HCT116 (cell line): Measurements from ENCODE around the gene OLFML2A. TPM values are rescaled to one million over a fixed set of nuclear protein-coding genes. Genes with fewer than 3 reads are reported as not detected.

Experiments used
- ATAC-seq: fragments of 200-7000 bp; cut with Tn5 transposase; 2 replicates; pipeline ENCODE4 v1.9.1; 2020; ENCODE audit warnings: mild to moderate bottlenecking, moderate library complexity
- Bru-seq: library from RNA; stranded (reverse); fragments of 400-500 nt; gene quantifications from one replicate; lab custom pipeline; 2021; lab: Mats Ljungman, UMichigan
- BruChase-seq, 2 experiments: library from RNA; stranded (reverse); fragments of 400-500 nt; gene quantifications; one replicate each; lab custom pipeline; 2021; lab: Mats Ljungman, UMichigan
- BruUV-seq: library from RNA; stranded (reverse); fragments of 400-500 nt; replicated peaks from 2 replicates; lab custom pipeline; 2021; lab: Mats Ljungman, UMichigan
- CTCF ChIA-PET: fragments of 300-600 bp; sonication (Branson Sonifier 250); formaldehyde crosslinking; loops from one replicate; lab custom pipeline; 2021; ENCODE audit warnings: antibody characterized with exemption; lab: Charles Lee
- POLR2A ChIA-PET: fragments of 300-600, 350-600 bp; sonication (Branson Sonifier 250); formaldehyde crosslinking; loops from one replicate; lab custom pipeline; 2021; ENCODE audit warnings: antibody characterized with exemption; lab: Charles Lee
- RAD21 ChIA-PET, 2 experiments: fragments of 300-600 bp; sonication (Branson Sonifier 250); formaldehyde crosslinking; loops; one replicate each; lab custom pipeline; 2023; ENCODE audit warnings: low total read pairs in 2 of 2; ENCODE audit not compliant: uncharacterized antibody in 2 of 2, unreplicated experiment in 2 of 2, low non-redundant PET in 1 of 2; lab: Charles Lee
- DNase-seq: peaks from one replicate; pipeline ENCODE4 v3.0.0-alpha.2; 2010; ENCODE audit warnings: low read depth, low spot score
- H2AFZ ChIP-seq: fragments of 200-600 bp; shearing (Covaris generic), sonication (generic); 2 replicates; pipeline ENCODE4 v1.6.1; 2017; ENCODE audit warnings: low read depth, mixed run types, mixed read lengths, antibody characterized with exemption, low read length; ENCODE audit not compliant: poor library complexity, severe bottlenecking
- H3K27ac ChIP-seq: 2 replicates; pipeline ENCODE4 v1.5.1; 2012; ENCODE audit warnings: low read depth, low read length
- H3K27me3 ChIP-seq: fragments of 200-600 bp; sonication (generic); 2 replicates; pipeline ENCODE4 v1.6.1; 2016; ENCODE audit warnings: mixed run types, low read length, mixed read lengths; ENCODE audit not compliant: insufficient read depth
- H3K36me3 ChIP-seq, 2 experiments: fragments of 200-500 bp in 1 of 2; fragments of 200-600 bp in 1 of 2; sonication (Bioruptor generic) in 1 of 2; sonication (generic) in 1 of 2; 2 replicates each; pipeline versions ENCODE4 v1.5.1 to v1.6.1; 2014 to 2016; ENCODE audit warnings: low read length in 2 of 2, inconsistent platforms in 1 of 2, mixed read lengths in 1 of 2, mixed run types in 1 of 2; ENCODE audit not compliant: insufficient read depth in 2 of 2, control insufficient read depth in 1 of 2
- H3K4me1 ChIP-seq, 2 experiments: fragments of 200-600 bp in 1 of 2; sonication (generic) in 1 of 2; 2 replicates each; pipeline versions ENCODE4 v1.5.1 to v1.6.1; 2012 to 2017; ENCODE audit warnings: low read length in 2 of 2, inconsistent platforms in 1 of 2, mild to moderate bottlenecking in 1 of 2, mixed read lengths in 1 of 2, mixed run types in 1 of 2, moderate library complexity in 1 of 2; ENCODE audit not compliant: insufficient read depth in 2 of 2, control insufficient read depth in 1 of 2
- H3K4me2 ChIP-seq: fragments of 200-600 bp; sonication (generic); 2 replicates; pipeline ENCODE4 v1.6.1; 2017; ENCODE audit warnings: mixed run types, low read length, mixed read lengths
- H3K4me3 ChIP-seq, 2 experiments: fragments of 200-600 bp in 1 of 2; sonication (generic) in 1 of 2; replicated peaks in 1 of 2; 2 replicates each; pipeline ENCODE4 v1.5.1; 2011 to 2016; ENCODE audit warnings: low read length in 2 of 2, control low read depth in 1 of 2, low read depth in 1 of 2, mild to moderate bottlenecking in 1 of 2, mixed read lengths in 1 of 2, mixed run types in 1 of 2
- H3K79me2 ChIP-seq: fragments of 200-600 bp; sonication (generic); 2 replicates; pipeline ENCODE4 v1.6.1; 2017; ENCODE audit warnings: mild to moderate bottlenecking, mixed run types, low read length, moderate library complexity, mixed read lengths; ENCODE audit not compliant: insufficient read depth
- H3K9ac ChIP-seq: fragments of 200-600 bp; sonication (generic); 2 replicates; pipeline ENCODE4 v1.6.1; 2016; ENCODE audit warnings: low read length, mixed read lengths
- H3K9me2 ChIP-seq: fragments of 200-600 bp; sonication (generic), shearing (Covaris generic); 2 replicates; pipeline ENCODE4 v1.6.1; 2017; ENCODE audit warnings: mixed run types, mild to moderate bottlenecking, moderate library complexity; ENCODE audit not compliant: insufficient read depth
- H3K9me3 ChIP-seq, 2 experiments: fragments of 200-500 bp in 1 of 2; fragments of 200-600 bp in 1 of 2; sonication (Bioruptor generic) in 1 of 2; sonication (generic) in 1 of 2; 2 replicates each; pipeline ENCODE4 v1.6.1; 2014 to 2017; ENCODE audit warnings: low read length in 2 of 2, mixed read lengths in 2 of 2, inconsistent platforms in 1 of 2, low read depth in 1 of 2, mild to moderate bottlenecking in 1 of 2, mixed run types in 1 of 2, moderate library complexity in 1 of 2; ENCODE audit not compliant: control insufficient read depth in 1 of 2, insufficient read depth in 1 of 2
- H4K20me1 ChIP-seq: fragments of 200-600 bp; sonication (generic), shearing (Covaris generic); 2 replicates; pipeline ENCODE4 v1.6.1; 2017; ENCODE audit warnings: mixed run types, mild to moderate bottlenecking, moderate library complexity; ENCODE audit not compliant: insufficient read depth
- CEBPB ChIP-seq: IDR thresholded peaks from 2 replicates; pipeline ENCODE4 v1.6.1; 2012; ENCODE audit warnings: low read depth
- CTCF ChIP-seq, 3 experiments: fragments of 200-600 bp in 1 of 3; sonication (generic) in 1 of 3; IDR thresholded peaks in 2 of 3; conservative IDR thresholded peaks in 1 of 3; 2 replicates each; pipeline ENCODE4 v1.5.1; 2012 to 2017; ENCODE audit warnings: low read depth in 2 of 3, low read length in 2 of 3, antibody characterized with exemption in 1 of 3, borderline replicate concordance in 1 of 3, control low read depth in 1 of 3, mild to moderate bottlenecking in 1 of 3, mixed read lengths in 1 of 3, mixed run types in 1 of 3, moderate library complexity in 1 of 3; ENCODE audit not compliant: insufficient read depth in 1 of 3
- FOSL1 ChIP-seq: IDR thresholded peaks from 2 replicates; pipeline ENCODE4 v1.6.1; 2012; ENCODE audit warnings: low read depth
- POLR2AphosphoS5 ChIP-seq: IDR thresholded peaks from 2 replicates; pipeline ENCODE4 v1.6.1; 2011; ENCODE audit warnings: mild to moderate bottlenecking, low read depth, low read length, moderate library complexity
- intact Hi-C: fragments of 100-400 bp; cut with micrococcal nuclease; formaldehyde crosslinking; loops from 2 replicates; pipeline ENCODE4 v1.10.0; 2022
- long read RNA-seq: library from polyadenylated mRNA; unstranded; transcript quantifications from one replicate; pipeline ENCODE4 v2.0.0, GENCODE V29; 2021; ENCODE audit not compliant: unreplicated experiment
- polyA plus RNA-seq: library from polyadenylated mRNA; unstranded; fragments of >200 nt; gene quantifications from 2 replicates; pipeline ENCODE4 v1.2.1, GENCODE V29; 2012; ENCODE audit warnings: missing spikeins
- total RNA-seq: library from RNA; stranded (reverse); gene quantifications from one replicate; pipeline ENCODE4 v1.2.1, GENCODE V29; 2021; ENCODE audit not compliant: unreplicated experiment

The OLFML2A gene
- 6.3 TPM for total RNA-seq
- polyA plus RNA-seq: 2.8 and 3.3 TPM in 2 replicates
- percentile 33 among the genes with signal in this experiment for Bru-seq, nascent RNA
- BruChase-seq, experiment 1, labeled RNA remaining after a 6-hour chase: percentile 52 among the genes with signal in this experiment
- BruChase-seq, experiment 2, labeled RNA remaining after a 2-hour chase: percentile 42 among the genes with signal in this experiment
- long read RNA-seq, partial matches to known transcripts: 0 of 4 reads
- long read RNA-seq, other reads (novel, unspliced or antisense): 4 of 4 reads

GRCh38 chr9:124776954-124777648 is at the start of gene OLFML2A:
OLFML2A (plus strand) TSS chr9:124777133; CDS start chr9:124777271, 138 bp downstream.
- H3K4me3 ChIP-seq: peak within 1 kb of the TSS; percentile 48 to 64
- H3K9me2 ChIP-seq: no peaks in the 10 kb centered on the region
- H2AFZ ChIP-seq: peak within 1 kb of the TSS; percentile 68
- BruUV-seq: no TSS peak
- DNase-seq (no peak), ATAC-seq (peak; percentile 66)
- H3K9me3 ChIP-seq: no peaks in the 10 kb centered on the region
- intact Hi-C loops: loop anchor here (5.0 kb wide), 1 partner anchor 40 kb away; no protein-coding TSS in a partner anchor
- no peaks in the 10 kb centered on the region for H3K27me3 ChIP-seq
- H3K4me2 ChIP-seq: peak within 1 kb of the TSS; percentile 94
- H3K36me3 ChIP-seq: no peaks in the 10 kb centered on the region
- RAD21 ChIA-PET: interaction anchor here (1.1 to 1.8 kb wide), 4 partner anchors 74 to 77 kb away, joined by 3 to 12 read pairs (median 4); partner anchors contain the start of gene WDR38 (in 2 of the 2)
- CTCF ChIA-PET: interaction anchor here (0.6 to 12.0 kb wide), 6 partner anchors 12 to 594 kb away, joined by 3 to 601 read pairs (median 4); partner anchors contain the start of genes ARPC5L and WDR38
- H3K27ac ChIP-seq: peak within 1 kb of the TSS; percentile 44; the same call in 1 of the 2 replicates
- H3K9ac ChIP-seq: peak within 1 kb of the TSS; percentile 59
- TF ChIP-seq CEBPB (no peak), FOSL1 (no peak), CTCF (IDR thresholded peaks at IDR 0.05 in 2 of 3, conservative IDR thresholded peaks at IDR 0.05 in 1 of 3; ENCODE audit: borderline replicate concordance in 1 of 3, insufficient read depth in 1 of 3, low read depth in 2 of 3, low read length in 2 of 3) (peak in 2 of 3 experiments; percentile 44 to 53; a peak in 3 of 6 replicates), POLR2AphosphoS5 (peak; percentile 37; the same call in 1 of the 2 replicates)
- TF ChIP-seq, all 23 proteins: peak for 2
- Histone ChIP-seq H3K4me1 (peaks cover 17 to 40% of the 10 kb centered on the region in 2 experiments), H3K79me2 (no peaks in the 10 kb centered on the region), H4K20me1 (no peaks in the 10 kb centered on the region)
- POLR2A ChIA-PET: interaction anchor here (0.8 to 2.0 kb wide), 5 partner anchors 42 to 79 kb away, joined by 3 to 8 read pairs (median 6); partner anchors contain the start of gene WDR38
